Measurements from ENCODE around the gene DLG5. TPM values are rescaled to one million over a fixed set of nuclear protein-coding genes. Genes with fewer than 3 reads are reported as not detected.

Gene DLG5
- total RNA-seq, 1 experiment from 2014 or later, result 81.7 TPM

GRCh38 chr10:77788496-77789010, 138.0 kb downstream of the DLG5 start:
- Histone ChIP-seq H3K36me3 (ENCODE audit: low read depth) (no peaks in the 10 kb centered on the region), H3K9me2 (ENCODE audit: insufficient read depth) (no peaks in the 10 kb centered on the region), H3K4me3 (no peak overlapping the region), H3K9me3 (ENCODE audit: insufficient read depth, low read depth) (no peaks in the 10 kb centered on the region), H3K4me1 (replicated peaks; ENCODE audit: insufficient read depth) (no peaks in the 10 kb centered on the region), H3K4me2 (no peak overlapping the region), H3K27me3 (ENCODE audit: insufficient read depth, low read depth) (no peaks in the 10 kb centered on the region), H3K27ac (no peak overlapping the region), H3K79me2 (ENCODE audit: low read depth) (no peaks in the 10 kb centered on the region), H4K20me1 (ENCODE audit: insufficient read depth) (no peaks in the 10 kb centered on the region), H3F3A (ENCODE audit: insufficient read depth, low read depth) (no peaks in the 10 kb centered on the region), H2AFZ (no peak overlapping the region)
- no peak for DNase-seq
- TF ChIP-seq, protein P1, sequence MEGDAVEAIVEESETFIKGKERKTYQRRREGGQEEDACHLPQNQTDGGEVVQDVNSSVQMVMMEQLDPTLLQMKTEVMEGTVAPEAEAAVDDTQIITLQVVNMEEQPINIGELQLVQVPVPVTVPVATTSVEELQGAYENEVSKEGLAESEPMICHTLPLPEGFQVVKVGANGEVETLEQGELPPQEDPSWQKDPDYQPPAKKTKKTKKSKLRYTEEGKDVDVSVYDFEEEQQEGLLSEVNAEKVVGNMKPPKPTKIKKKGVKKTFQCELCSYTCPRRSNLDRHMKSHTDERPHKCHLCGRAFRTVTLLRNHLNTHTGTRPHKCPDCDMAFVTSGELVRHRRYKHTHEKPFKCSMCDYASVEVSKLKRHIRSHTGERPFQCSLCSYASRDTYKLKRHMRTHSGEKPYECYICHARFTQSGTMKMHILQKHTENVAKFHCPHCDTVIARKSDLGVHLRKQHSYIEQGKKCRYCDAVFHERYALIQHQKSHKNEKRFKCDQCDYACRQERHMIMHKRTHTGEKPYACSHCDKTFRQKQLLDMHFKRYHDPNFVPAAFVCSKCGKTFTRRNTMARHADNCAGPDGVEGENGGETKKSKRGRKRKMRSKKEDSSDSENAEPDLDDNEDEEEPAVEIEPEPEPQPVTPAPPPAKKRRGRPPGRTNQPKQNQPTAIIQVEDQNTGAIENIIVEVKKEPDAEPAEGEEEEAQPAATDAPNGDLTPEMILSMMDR (conservative IDR thresholded peaks at IDR 0.05), result no peak
- no peak for TF ChIP-seq EZH2 (IDR thresholded peaks at IDR 0.05; ENCODE audit: low read depth)
- intact Hi-C loops (cut with micrococcal nuclease; ENCODE audit: unreplicated experiment), result no loop called here
- POLR2A ChIA-PET (ENCODE audit: unreplicated experiment), result no interaction called here
- BruUV-seq (replicated peaks), result no TSS peak
- CTCF ChIA-PET, result no interaction called here

GRCh38 chr10:77787440-77787839, 139.1 kb downstream of the DLG5 start:
- TF ChIP-seq, protein P1 (conservative IDR thresholded peaks at IDR 0.05), result no peak
- TF ChIP-seq EZH2 (IDR thresholded peaks at IDR 0.05; ENCODE audit: low read depth), result no peak
- Histone ChIP-seq H3K9me2 (ENCODE audit: insufficient read depth) (no peaks in the 10 kb centered on the region), H2AFZ (no peak overlapping the region), H3K4me2 (no peak overlapping the region), H3K36me3 (ENCODE audit: low read depth) (peaks cover 9% of the 10 kb centered on the region; the same call in 1 of the 2 replicates), H3K4me1 (replicated peaks; ENCODE audit: insufficient read depth) (no peaks in the 10 kb centered on the region), H3K27me3 (ENCODE audit: insufficient read depth, low read depth) (no peaks in the 10 kb centered on the region), H4K20me1 (ENCODE audit: insufficient read depth) (no peaks in the 10 kb centered on the region), H3K9me3 (ENCODE audit: insufficient read depth, low read depth) (no peaks in the 10 kb centered on the region), H3K27ac (no peak overlapping the region), H3F3A (ENCODE audit: insufficient read depth, low read depth) (no peaks in the 10 kb centered on the region), H3K79me2 (ENCODE audit: low read depth) (no peaks in the 10 kb centered on the region), H3K4me3 (no peak overlapping the region)
- BruUV-seq (replicated peaks), result no TSS peak
- DNase-seq, result no peak
- ChIA-PET POLR2A (ENCODE audit: unreplicated experiment) (no interaction called here), CTCF (no interaction called here)
- intact Hi-C loops (cut with micrococcal nuclease; ENCODE audit: unreplicated experiment), result no loop called here

- CTCF ChIA-PET, result interaction anchor here (0.6 kb wide), 2 partner anchors 28 to 440 kb away, joined by 3 to 4 read pairs; no protein-coding TSS in a partner anchor
- POLR2A ChIA-PET (ENCODE audit: unreplicated experiment), result no interaction called here
- no peak overlapping the region for H3K4me2 ChIP-seq
Observed at GRCh38 chr10:77784856-77785255, 141.7 kb downstream of the DLG5 start.

More at GRCh38 chr10:77784856-77785255, 141.7 kb downstream of the DLG5 start:
- Histone ChIP-seq H4K20me1 (ENCODE audit: insufficient read depth) (no peaks in the 10 kb centered on the region), H3K27ac (no peak overlapping the region), H3K9me2 (ENCODE audit: insufficient read depth) (no peaks in the 10 kb centered on the region), H3F3A (ENCODE audit: insufficient read depth, low read depth) (no peaks in the 10 kb centered on the region), H3K4me3 (no peak overlapping the region), H3K4me1 (replicated peaks; ENCODE audit: insufficient read depth) (no peaks in the 10 kb centered on the region), H3K36me3 (ENCODE audit: low read depth) (peaks cover 9% of the 10 kb centered on the region; the same call in 1 of the 2 replicates), H3K27me3 (ENCODE audit: insufficient read depth, low read depth) (no peaks in the 10 kb centered on the region), H3K9me3 (ENCODE audit: insufficient read depth, low read depth) (no peaks in the 10 kb centered on the region), H2AFZ (no peak overlapping the region), H3K79me2 (ENCODE audit: low read depth) (no peaks in the 10 kb centered on the region)
- TF ChIP-seq EZH2 (IDR thresholded peaks at IDR 0.05; ENCODE audit: low read depth), result no peak
- intact Hi-C loops (cut with micrococcal nuclease; ENCODE audit: unreplicated experiment), result no loop called here
- no TSS peak for BruUV-seq (replicated peaks)
- no peak for DNase-seq

Measured in PC-9 (cell line).